Panc1 (cell line): Measurements from ENCODE around the gene FBXO5. TPM values are rescaled to one million over a fixed set of nuclear protein-coding genes. Genes with fewer than 3 reads are reported as not detected.

Experiments used
- ATAC-seq: fragments of 200-7000 bp; cut with Tn5 transposase; 2 replicates; pipeline ENCODE4 v1.9.1; 2020; ENCODE audit warnings: mild to moderate bottlenecking, moderate library complexity
- BruUV-seq: library from RNA; stranded (reverse); fragments of 400-500 nt; replicated peaks from 2 replicates; lab custom pipeline; 2021; lab: Mats Ljungman, UMichigan
- CTCF ChIA-PET: fragments of 300-600 bp; sonication (Branson Sonifier 250); formaldehyde crosslinking; loops from one replicate; lab custom pipeline; 2022; ENCODE audit warnings: antibody characterized with exemption; lab: Charles Lee
- POLR2A ChIA-PET: fragments of 300-600 bp; sonication (Branson Sonifier 250); formaldehyde crosslinking; loops from one replicate; lab custom pipeline; 2022; ENCODE audit warnings: antibody characterized with exemption; lab: Charles Lee
- DNase-seq: peaks from one replicate; pipeline ENCODE4 v3.0.0-alpha.2; 2010; ENCODE audit warnings: low read depth, low spot score
- H3K27ac ChIP-seq: 2 replicates; pipeline ENCODE4 v1.5.1; 2011; ENCODE audit warnings: mild to moderate bottlenecking, low read length, inconsistent platforms
- H3K27me3 ChIP-seq: fragments of 200-500 bp; sonication (Bioruptor generic); 2 replicates; pipeline ENCODE4 v1.6.0; 2014; ENCODE audit warnings: low read length, inconsistent platforms; ENCODE audit not compliant: control insufficient read depth, insufficient read depth
- H3K36me3 ChIP-seq: fragments of 200-500 bp; sonication (Bioruptor generic); 2 replicates; pipeline ENCODE4 v1.5.1; 2014; ENCODE audit warnings: inconsistent platforms, mild to moderate bottlenecking, low read length, moderate library complexity; ENCODE audit not compliant: control insufficient read depth, insufficient read depth
- H3K4me1 ChIP-seq: 2 replicates; pipeline ENCODE4 v1.5.1; 2011; ENCODE audit warnings: inconsistent platforms, mild to moderate bottlenecking, low read length, moderate library complexity; ENCODE audit not compliant: control insufficient read depth, insufficient read depth
- H3K4me3 ChIP-seq, 2 experiments: 2 replicates each; pipeline ENCODE4 v1.5.1; 2011 to 2012; ENCODE audit warnings: low read depth in 2 of 2, low read length in 2 of 2, mild to moderate bottlenecking in 2 of 2, inconsistent platforms in 1 of 2, moderate library complexity in 1 of 2
- H3K9me3 ChIP-seq: fragments of 200-500 bp; sonication (Bioruptor generic); 2 replicates; pipeline ENCODE4 v1.5.1; 2014; ENCODE audit warnings: low read depth, mild to moderate bottlenecking, inconsistent platforms, low read length, moderate library complexity; ENCODE audit not compliant: control insufficient read depth, insufficient read depth
- CTCF ChIP-seq: fragments of 450-650 bp; IDR thresholded peaks from 2 replicates; pipeline ENCODE4 v1.5.1; 2017; ENCODE audit warnings: mild to moderate bottlenecking
- POLR2AphosphoS5 ChIP-seq: IDR thresholded peaks from 2 replicates; pipeline ENCODE4 v1.6.1; 2012; ENCODE audit warnings: mild to moderate bottlenecking, low read depth, low read length, moderate library complexity
- REST ChIP-seq, 2 experiments: IDR thresholded peaks; 2 replicates each; pipeline ENCODE4 v1.6.1; 2011 to 2012; ENCODE audit warnings: low read depth in 2 of 2, control low read depth in 1 of 2, low read length in 1 of 2, mild to moderate bottlenecking in 1 of 2, moderate library complexity in 1 of 2; ENCODE audit not compliant: insufficient read depth in 1 of 2
- TCF7L2 ChIP-seq: IDR thresholded peaks from 2 replicates; pipeline ENCODE4 v1.6.1; 2011; ENCODE audit warnings: mild to moderate bottlenecking, low read depth, low read length, inconsistent platforms
- in situ Hi-C: cut with HindIII; loops from 2 replicates; pipeline ENCODE4 v1.10.0; 2016; ENCODE audit warnings: low sequenced_read_pairs, low pct_unique_long_range_greater_than_20kb
- intact Hi-C: fragments of 100-400 bp; cut with micrococcal nuclease; formaldehyde crosslinking; loops from one replicate; pipeline ENCODE4 v1.10.0; 2022; ENCODE audit not compliant: unreplicated experiment
- total RNA-seq: library from RNA; stranded (reverse); gene quantifications from one replicate; pipeline ENCODE4 v1.2.1, GENCODE V29; 2021; ENCODE audit not compliant: unreplicated experiment

FBXO5 gene
- total RNA-seq, 1 experiment from 2014 or later: 33.6 TPM

- BruUV-seq: no TSS peak
- H3K27ac ChIP-seq: no peak overlapping the region
- H3K36me3 ChIP-seq: no peaks in the 10 kb centered on the region
- CTCF ChIA-PET: interaction anchor here (0.7 kb wide), 1 partner anchor 936 kb away, joined by 6 read pairs; no protein-coding TSS in a partner anchor
- no peaks in the 10 kb centered on the region for H3K4me1 ChIP-seq
- ATAC-seq: 0 out of 2 replicates have a peak, but pooled peaks have one; percentile 30
- no peak for DNase-seq
- POLR2A ChIA-PET: no interaction called here
- H3K4me3 ChIP-seq: no peak overlapping the region
- in situ Hi-C loops: no loop called here
- intact Hi-C loops: loop anchor here (5.0 kb wide), 1 partner anchor 162 kb away; no protein-coding TSS in a partner anchor
- no peaks in the 10 kb centered on the region for H3K9me3 ChIP-seq
- no peaks in the 10 kb centered on the region for H3K27me3 ChIP-seq
- TF ChIP-seq CTCF (peak; percentile 54), TCF7L2 (no peak), REST (IDR thresholded peaks at IDR 0.05; ENCODE audit: insufficient read depth in 1 of 2, low read depth in 2 of 2, low read length in 1 of 2) (no peak)
Observed at GRCh38 chr6:153024709-153025017, 41.8 kb upstream of the FBXO5 start.

GRCh38 chr6:153023977-153024708 is 41.3 kb upstream of the FBXO5 start:
- H3K27me3 ChIP-seq: no peaks in the 10 kb centered on the region
- peak; percentile 99 for ATAC-seq
- TF ChIP-seq CTCF: peak; percentile 84
- TF ChIP-seq POLR2AphosphoS5: no peak
- in situ Hi-C loops (no loop called here), intact Hi-C loops (loop anchor here (5.0 kb wide), 1 partner anchor 162 kb away; no protein-coding TSS in a partner anchor)
- H3K9me3 ChIP-seq: no peaks in the 10 kb centered on the region
- peak; percentile 45 for DNase-seq
- ChIA-PET CTCF (no interaction called here), POLR2A (no interaction called here)
- BruUV-seq: no TSS peak
- no peak overlapping the region for H3K4me3 ChIP-seq
- no peaks in the 10 kb centered on the region for H3K36me3 ChIP-seq
- no peaks in the 10 kb centered on the region for H3K4me1 ChIP-seq
- H3K27ac ChIP-seq: no peak overlapping the region
